ENCODE data around the gene ZNF488.

Gene ZNF488

GRCh38 chr10:47332371-47332770 is 51.7 kb downstream of the ZNF488 start:
- DNase-seq (ENCODE audit: low read depth in 1 of 2, low spot score in 1 of 2) = no peak

- DNase-seq (ENCODE audit: low read depth in 1 of 2, low spot score in 1 of 2) = no peak
Observed at GRCh38 chr10:47331954-47332353, 52.1 kb downstream of the ZNF488 start.

DNA sequence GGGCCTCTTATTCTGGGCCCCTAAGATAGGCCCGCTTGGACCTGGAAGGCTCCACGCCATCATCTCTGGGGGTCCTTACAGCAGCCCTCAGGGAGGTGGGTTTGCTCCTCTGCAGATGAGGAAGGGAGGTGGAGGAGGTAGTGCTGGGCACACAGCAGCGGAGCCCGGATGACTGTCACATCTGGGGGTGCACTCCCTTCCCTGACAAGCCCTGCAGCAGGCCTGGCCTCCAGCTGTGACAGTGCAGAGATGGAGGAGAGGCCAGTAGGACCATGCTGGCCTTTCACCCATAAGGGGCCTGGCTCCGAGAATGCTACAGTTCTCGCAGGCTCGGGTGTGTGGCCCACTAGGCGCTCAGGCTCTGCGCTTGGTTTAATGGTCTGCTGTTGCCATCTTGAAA is 52.6 kb downstream of the ZNF488 start:
- DNase-seq (ENCODE audit: low read depth in 1 of 2, low spot score in 1 of 2) = no peak

- no peak for DNase-seq (ENCODE audit: low read depth in 1 of 2, low spot score in 1 of 2)
Observed at GRCh38 chr10:47330804-47331203, 53.3 kb downstream of the ZNF488 start.

GRCh38 chr10:47330366-47330765 is 53.7 kb downstream of the ZNF488 start:
- no peak for DNase-seq (ENCODE audit: low read depth in 1 of 2, low spot score in 1 of 2)

DNA sequence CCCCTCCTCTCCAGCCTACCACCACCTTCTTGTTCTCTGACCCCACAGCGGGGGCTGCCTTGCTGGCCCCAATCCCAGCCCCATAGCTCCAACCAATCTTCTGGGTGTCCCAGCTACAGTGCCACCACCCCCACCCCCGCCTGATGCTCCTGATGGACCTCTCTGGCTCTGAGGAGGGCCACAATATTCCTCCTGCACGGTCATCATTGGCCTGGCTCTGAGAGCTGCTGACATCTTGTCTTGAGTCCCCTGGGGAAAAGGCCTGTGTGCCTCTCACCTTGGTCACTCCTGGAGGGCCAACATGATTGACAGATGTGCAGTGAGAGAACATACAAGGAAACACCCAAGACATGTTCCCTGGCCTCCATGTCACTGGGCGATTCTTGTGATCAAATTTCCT is 54.2 kb downstream of the ZNF488 start:
- DNase-seq (ENCODE audit: low read depth in 1 of 2, low spot score in 1 of 2) = no peak

DNA sequence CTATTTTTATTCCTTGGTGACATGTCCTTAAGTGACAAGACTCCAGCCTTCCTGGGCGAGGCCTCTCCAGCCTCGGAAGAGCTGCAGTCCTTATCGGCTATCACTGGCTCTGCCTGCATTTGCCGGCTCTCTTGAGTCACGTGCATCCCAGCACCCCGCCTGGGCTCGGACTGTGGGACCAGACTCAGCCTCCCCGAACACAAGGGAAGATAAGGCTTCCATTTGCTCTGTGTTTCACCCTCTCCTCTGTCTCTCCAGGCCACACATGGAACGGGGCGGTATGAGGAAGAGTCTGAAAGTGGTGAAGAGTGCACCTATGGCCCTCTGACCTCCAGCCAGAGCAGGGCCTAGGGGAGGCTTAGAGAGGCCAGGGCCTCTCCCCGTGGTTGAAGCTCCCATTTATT is 57.2 kb downstream of the ZNF488 start:
- no peak for DNase-seq (ENCODE audit: low read depth in 1 of 2, low spot score in 1 of 2)

- no peak for DNase-seq (ENCODE audit: low read depth in 1 of 2, low spot score in 1 of 2)
Observed at GRCh38 chr10:47326306-47326926, 57.7 kb downstream of the ZNF488 start.

GRCh38 chr10:47325303-47326291 is 58.5 kb downstream of the ZNF488 start:
- DNase-seq (ENCODE audit: low read depth in 1 of 2, low spot score in 1 of 2) = no peak

GRCh38 chr10:47323636-47324296 is 60.3 kb downstream of the ZNF488 start:
- DNase-seq (ENCODE audit: low read depth in 1 of 2, low spot score in 1 of 2) = no peak

GRCh38 chr10:47323087-47323486 is 61.0 kb downstream of the ZNF488 start:
- DNase-seq (ENCODE audit: low read depth in 1 of 2, low spot score in 1 of 2) = no peak

- DNase-seq (ENCODE audit: low read depth in 1 of 2, low spot score in 1 of 2) = no peak
Observed at GRCh38 chr10:47322300-47323061, 61.6 kb downstream of the ZNF488 start, which contains the start of gene GDF2. TSS of gene GDF2 (plus strand) at chr10:47322454. CDS start at chr10:47322669, 215 bp downstream.

DNA sequence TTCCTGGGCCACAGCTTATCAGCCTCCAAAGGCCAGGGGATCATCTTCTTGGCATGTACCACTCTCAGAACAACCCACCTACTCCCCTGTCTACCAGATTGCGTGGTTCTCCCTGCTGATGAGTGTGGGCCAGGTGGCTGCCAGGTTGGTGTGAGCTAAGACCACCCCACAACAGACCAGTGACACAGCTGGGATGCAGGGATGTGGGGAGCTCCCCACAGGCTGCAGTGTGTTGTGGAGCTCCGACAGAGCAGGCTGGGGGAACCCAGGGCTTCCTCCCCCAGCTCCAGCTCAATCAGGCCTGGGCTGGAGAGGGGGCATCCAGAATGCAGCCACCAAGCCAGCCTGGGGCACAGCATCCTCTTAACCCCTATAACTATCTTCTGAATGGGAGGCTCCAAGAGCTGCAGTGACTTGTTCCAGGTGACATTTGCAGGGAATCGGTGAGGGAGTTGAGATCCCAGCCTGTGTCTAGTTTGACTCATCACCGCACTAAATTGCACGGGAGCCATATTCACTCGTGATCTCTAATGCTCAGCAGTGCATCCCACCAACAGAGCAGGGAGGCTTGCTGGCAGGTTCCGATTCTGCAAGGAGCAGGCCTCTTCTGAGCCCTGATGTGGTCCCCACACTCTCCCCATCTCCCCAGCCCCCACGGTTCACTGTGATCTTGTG is 62.4 kb downstream of the ZNF488 start:
- no peak for DNase-seq (ENCODE audit: low read depth in 1 of 2, low spot score in 1 of 2)

- DNase-seq (ENCODE audit: low read depth in 1 of 2, low spot score in 1 of 2) = no peak
Observed at GRCh38 chr10:47320812-47321211, 63.3 kb downstream of the ZNF488 start.

DNA sequence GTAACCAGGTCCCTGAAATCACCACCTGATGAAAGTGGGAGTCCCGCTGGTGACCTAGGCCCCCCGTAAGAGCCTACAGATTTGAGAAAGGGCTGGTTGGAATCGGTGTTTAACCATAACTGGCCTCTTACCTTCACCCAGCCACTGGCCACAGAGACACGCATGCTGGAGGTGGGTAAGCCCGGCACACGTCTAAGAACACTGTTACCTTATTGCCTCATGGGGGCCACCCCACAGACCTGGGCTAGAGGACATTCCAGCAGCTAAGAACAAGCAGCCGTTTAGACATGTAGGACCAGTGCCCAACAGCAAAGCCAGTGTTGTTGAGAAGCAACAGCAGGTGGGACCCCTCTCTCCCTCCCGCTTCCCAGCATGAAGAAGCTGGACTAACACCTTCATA is 64.3 kb downstream of the ZNF488 start:
- no peak for DNase-seq (ENCODE audit: low read depth in 1 of 2, low spot score in 1 of 2)

DNA sequence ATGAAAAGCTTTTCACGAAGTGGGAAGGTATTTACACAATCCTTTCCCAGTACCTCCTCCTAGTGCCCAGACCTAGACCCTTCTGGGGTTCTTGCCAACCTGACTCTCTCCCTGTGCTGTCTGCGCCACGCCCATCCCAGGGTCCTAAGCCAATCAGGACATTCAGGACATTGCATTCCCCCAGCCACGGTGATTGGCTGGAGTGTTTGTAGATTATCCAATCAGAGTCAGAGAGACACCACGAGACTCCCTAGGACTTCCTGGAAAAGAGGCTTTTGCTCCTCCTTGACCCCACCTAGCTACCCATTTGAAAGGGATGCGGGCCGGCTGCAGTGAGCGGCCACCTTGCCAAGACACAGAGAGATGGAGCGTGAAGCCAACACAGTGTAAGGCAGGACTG is 65.4 kb downstream of the ZNF488 start:
- no peak for DNase-seq (ENCODE audit: low read depth in 1 of 2, low spot score in 1 of 2)

GRCh38 chr10:47317251-47317650 is 66.8 kb downstream of the ZNF488 start:
- no peak for DNase-seq (ENCODE audit: low read depth in 1 of 2, low spot score in 1 of 2)

GRCh38 chr10:47316131-47316530 is 68.0 kb downstream of the ZNF488 start:
- no peak for DNase-seq (ENCODE audit: low read depth in 1 of 2, low spot score in 1 of 2)
